ENCODE data around the gene STARD9.

The STARD9 gene

GRCh38 chr15:42693942-42694341 lies 118.5 kb downstream of the STARD9 start:
- Histone ChIP-seq H3K9ac (ENCODE audit: low read depth, low read length, poor library complexity, severe bottlenecking) (no peak overlapping the region), H3F3A (ENCODE audit: low read depth) (no peaks in the 10 kb centered on the region)

GRCh38 chr15:42694398-42694797 lies 119.0 kb downstream of the STARD9 start:
- H3K4me2 ChIP-seq (ENCODE audit: low read depth, low read length, poor library complexity, severe bottlenecking): no peak overlapping the region
- no peaks in the 10 kb centered on the region for H4K20me1 ChIP-seq (ENCODE audit: insufficient read depth, low read length, poor library complexity, severe bottlenecking)
- no peak overlapping the region for H2AFZ ChIP-seq (ENCODE audit: low read length)
- no peak overlapping the region for H3K4me3 ChIP-seq (ENCODE audit: low read length, poor library complexity, severe bottlenecking)
- no peaks in the 10 kb centered on the region for H3K9me2 ChIP-seq (replicated peaks; ENCODE audit: low read depth, low read length)
- H3K27me3 ChIP-seq (ENCODE audit: insufficient read depth, low read length, poor library complexity, severe bottlenecking): no peaks in the 10 kb centered on the region
- peaks cover 34% of the 10 kb centered on the region; the same call in 1 of the 2 replicates for H3K36me3 ChIP-seq (ENCODE audit: insufficient read depth, low read length)
- H3F3A ChIP-seq (ENCODE audit: low read depth): no peaks in the 10 kb centered on the region
- peaks cover 12% of the 10 kb centered on the region for H3K4me1 ChIP-seq (ENCODE audit: insufficient read depth, low read length, poor library complexity, severe bottlenecking)
- no peaks in the 10 kb centered on the region for H3K79me2 ChIP-seq (ENCODE audit: insufficient read depth, low read length)
- H3K9ac ChIP-seq (ENCODE audit: low read depth, low read length, poor library complexity, severe bottlenecking): no peak overlapping the region
- TF ChIP-seq EZH2phosphoT487 (IDR thresholded peaks at IDR 0.05; ENCODE audit: borderline replicate concordance): no peak
- TF ChIP-seq, protein P1, sequence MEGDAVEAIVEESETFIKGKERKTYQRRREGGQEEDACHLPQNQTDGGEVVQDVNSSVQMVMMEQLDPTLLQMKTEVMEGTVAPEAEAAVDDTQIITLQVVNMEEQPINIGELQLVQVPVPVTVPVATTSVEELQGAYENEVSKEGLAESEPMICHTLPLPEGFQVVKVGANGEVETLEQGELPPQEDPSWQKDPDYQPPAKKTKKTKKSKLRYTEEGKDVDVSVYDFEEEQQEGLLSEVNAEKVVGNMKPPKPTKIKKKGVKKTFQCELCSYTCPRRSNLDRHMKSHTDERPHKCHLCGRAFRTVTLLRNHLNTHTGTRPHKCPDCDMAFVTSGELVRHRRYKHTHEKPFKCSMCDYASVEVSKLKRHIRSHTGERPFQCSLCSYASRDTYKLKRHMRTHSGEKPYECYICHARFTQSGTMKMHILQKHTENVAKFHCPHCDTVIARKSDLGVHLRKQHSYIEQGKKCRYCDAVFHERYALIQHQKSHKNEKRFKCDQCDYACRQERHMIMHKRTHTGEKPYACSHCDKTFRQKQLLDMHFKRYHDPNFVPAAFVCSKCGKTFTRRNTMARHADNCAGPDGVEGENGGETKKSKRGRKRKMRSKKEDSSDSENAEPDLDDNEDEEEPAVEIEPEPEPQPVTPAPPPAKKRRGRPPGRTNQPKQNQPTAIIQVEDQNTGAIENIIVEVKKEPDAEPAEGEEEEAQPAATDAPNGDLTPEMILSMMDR (conservative IDR thresholded peaks at IDR 0.05; ENCODE audit: low read length): no peak
- H3K9me3 ChIP-seq (ENCODE audit: insufficient read depth, low read depth, low read length): no peaks in the 10 kb centered on the region

More at GRCh38 chr15:42693942-42694341, 118.5 kb downstream of the STARD9 start:
- H3K4me2 ChIP-seq (ENCODE audit: low read depth, low read length, poor library complexity, severe bottlenecking): no peak overlapping the region
- TF ChIP-seq EZH2phosphoT487 (IDR thresholded peaks at IDR 0.05; ENCODE audit: borderline replicate concordance): no peak
- TF ChIP-seq, protein P1 (conservative IDR thresholded peaks at IDR 0.05; ENCODE audit: low read length): no peak
- H3K79me2 ChIP-seq (ENCODE audit: insufficient read depth, low read length): no peaks in the 10 kb centered on the region
- no peaks in the 10 kb centered on the region for H4K20me1 ChIP-seq (ENCODE audit: insufficient read depth, low read length, poor library complexity, severe bottlenecking)
- H3K27me3 ChIP-seq (ENCODE audit: insufficient read depth, low read length, poor library complexity, severe bottlenecking): no peaks in the 10 kb centered on the region
- H2AFZ ChIP-seq (ENCODE audit: low read length): no peak overlapping the region
- H3K9me2 ChIP-seq (replicated peaks; ENCODE audit: low read depth, low read length): no peaks in the 10 kb centered on the region
- H3K36me3 ChIP-seq (ENCODE audit: insufficient read depth, low read length): peaks cover 35% of the 10 kb centered on the region; the same call in 1 of the 2 replicates
- H3K9me3 ChIP-seq (ENCODE audit: insufficient read depth, low read depth, low read length): no peaks in the 10 kb centered on the region
- peaks cover 12% of the 10 kb centered on the region for H3K4me1 ChIP-seq (ENCODE audit: insufficient read depth, low read length, poor library complexity, severe bottlenecking)
- no peak overlapping the region for H3K4me3 ChIP-seq (ENCODE audit: low read length, poor library complexity, severe bottlenecking)

- TF ChIP-seq, protein P1 (conservative IDR thresholded peaks at IDR 0.05; ENCODE audit: low read length): no peak
- no peak for TF ChIP-seq EZH2phosphoT487 (IDR thresholded peaks at IDR 0.05; ENCODE audit: borderline replicate concordance)
- H3K4me3 ChIP-seq (ENCODE audit: low read length, poor library complexity, severe bottlenecking): no peak overlapping the region
- H3K9ac ChIP-seq (ENCODE audit: low read depth, low read length, poor library complexity, severe bottlenecking): no peak overlapping the region
- peaks cover 36% of the 10 kb centered on the region; the same call in 1 of the 2 replicates for H3K36me3 ChIP-seq (ENCODE audit: insufficient read depth, low read length)
- H3K27me3 ChIP-seq (ENCODE audit: insufficient read depth, low read length, poor library complexity, severe bottlenecking): no peaks in the 10 kb centered on the region
- H3F3A ChIP-seq (ENCODE audit: low read depth): no peaks in the 10 kb centered on the region
- H2AFZ ChIP-seq (ENCODE audit: low read length): no peak overlapping the region
- H3K9me3 ChIP-seq (ENCODE audit: insufficient read depth, low read depth, low read length): no peaks in the 10 kb centered on the region
- no peak overlapping the region for H3K4me2 ChIP-seq (ENCODE audit: low read depth, low read length, poor library complexity, severe bottlenecking)
- H4K20me1 ChIP-seq (ENCODE audit: insufficient read depth, low read length, poor library complexity, severe bottlenecking): no peaks in the 10 kb centered on the region
- no peaks in the 10 kb centered on the region for H3K9me2 ChIP-seq (replicated peaks; ENCODE audit: low read depth, low read length)
- H3K4me1 ChIP-seq (ENCODE audit: insufficient read depth, low read length, poor library complexity, severe bottlenecking): peaks cover 10% of the 10 kb centered on the region
- H3K79me2 ChIP-seq (ENCODE audit: insufficient read depth, low read length): no peaks in the 10 kb centered on the region
These were observed 120.2 kb downstream of the STARD9 start for GRCh38 chr15:42695527-42696071.
